B cell (primary cell): ENCODE results near the gene RWDD2A. TPM values are rescaled to one million over a fixed set of nuclear protein-coding genes. Genes with fewer than 3 reads are reported as not detected.

Experiments
- ATAC-seq: fragments of 200-7000 bp; cut with Tn5 transposase; one replicate; pipeline ENCODE4 v1.10.0; 2021; ENCODE audit warnings: low read depth, mild to moderate bottlenecking, moderate number of reproducible peaks, moderate library complexity
- CTCF ChIA-PET: fragments of 350-600 bp; sonication (Branson Sonifier 250); formaldehyde crosslinking; loops from one replicate; lab custom pipeline; 2021; ENCODE audit warnings: antibody characterized with exemption, inconsistent platforms; lab: Charles Lee
- POLR2A ChIA-PET: fragments of 350-600 bp; sonication (Branson Sonifier 250); formaldehyde crosslinking; loops from one replicate; lab custom pipeline; 2021; ENCODE audit warnings: antibody characterized with exemption; lab: Charles Lee
- DNase-seq: peaks from one replicate; pipeline ENCODE4 v3.0.0; 2013
- H2AFZ ChIP-seq: 2 replicates; pipeline ENCODE4 v1.6.1; 2012; ENCODE audit warnings: mild to moderate bottlenecking, low read depth, low read length; ENCODE audit not compliant: insufficient read depth, poor library complexity, severe bottlenecking
- H3K27ac ChIP-seq, 2 donors: 1 replicate in 1 of 2; 2 replicates in 1 of 2; pipeline ENCODE4 v1.5.1; 2012 to 2013; ENCODE audit warnings: low read length in 2 of 2, mild to moderate bottlenecking in 2 of 2, moderate library complexity in 1 of 2
- H3K27me3 ChIP-seq, 4 experiments: fragments of 200-600 bp in 1 of 4; sonication (generic) in 1 of 4; replicated peaks in 1 of 4; 1 replicate in 2 of 4; 2 replicates in 2 of 4; pipeline versions ENCODE4 v1.6.1 to v1.7.0; 2013 to 2016; ENCODE audit warnings: low read length in 3 of 4, mild to moderate bottlenecking in 2 of 4, mixed read lengths in 1 of 4, moderate library complexity in 1 of 4; ENCODE audit not compliant: insufficient read depth in 4 of 4, control insufficient read depth in 3 of 4; ENCODE audit errors: control extremely low read depth in 1 of 4
- H3K36me3 ChIP-seq, 2 experiments: replicated peaks in 1 of 2; 1 replicate in 1 of 2; 2 replicates in 1 of 2; pipeline versions ENCODE4 v1.6.1 to v1.7.1; 2013; ENCODE audit warnings: low read length in 1 of 2; ENCODE audit not compliant: insufficient read depth in 2 of 2, control insufficient read depth in 1 of 2; ENCODE audit errors: control extremely low read depth in 1 of 2, extremely low read depth in 1 of 2
- H3K4me1 ChIP-seq, 2 donors: fragments of 200-600 bp in 1 of 2; sonication (generic) in 1 of 2; 1 replicate in 1 of 2; 2 replicates in 1 of 2; pipeline versions ENCODE4 v1.5.1 to v1.6.1; 2013 to 2017; ENCODE audit warnings: low read length in 2 of 2; ENCODE audit not compliant: control insufficient read depth in 2 of 2, insufficient read depth in 2 of 2
- H3K4me2 ChIP-seq: replicated peaks from 2 replicates; pipeline ENCODE3; 2012; ENCODE audit warnings: mild to moderate bottlenecking, low read depth, low read length; ENCODE audit not compliant: poor library complexity, severe bottlenecking
- H3K4me3 ChIP-seq, 5 experiments: fragments of 200-600 bp in 1 of 5; sonication (generic) in 1 of 5; 1 replicate in 3 of 5; 2 replicates in 2 of 5; pipeline versions ENCODE4 v1.5.1 to v1.7.0; 2011 to 2016; ENCODE audit warnings: low read length in 4 of 5, mild to moderate bottlenecking in 4 of 5, low read depth in 2 of 5, control low read depth in 1 of 5, moderate library complexity in 1 of 5; ENCODE audit not compliant: insufficient read depth in 1 of 5; ENCODE audit errors: control extremely low read depth in 1 of 5, extremely low read depth in 1 of 5
- H3K79me2 ChIP-seq: fragments of 200-600 bp; sonication (generic); one replicate; pipeline ENCODE4 v1.6.0; 2016; ENCODE audit warnings: low read length; ENCODE audit not compliant: control insufficient read depth, insufficient read depth
- H3K9ac ChIP-seq: fragments of 200-600 bp; sonication (generic); 2 replicates; pipeline ENCODE4 v1.6.1; 2017; ENCODE audit warnings: mild to moderate bottlenecking, low read length, moderate library complexity
- H3K9me3 ChIP-seq, 3 donors: one replicate each; pipeline versions ENCODE4 v1.6.1 to v1.7.1; 2013; ENCODE audit warnings: low read length in 2 of 3; ENCODE audit not compliant: control insufficient read depth in 2 of 3, insufficient read depth in 1 of 3; ENCODE audit errors: control extremely low read depth in 1 of 3
- H4K20me1 ChIP-seq: 2 replicates; pipeline ENCODE4 v1.6.0; 2012; ENCODE audit warnings: mild to moderate bottlenecking, low read length; ENCODE audit not compliant: insufficient read depth, control insufficient read depth, poor library complexity, severe bottlenecking
- H3K27ac Mint-ChIP-seq: one replicate; pipeline ENCODE4 v1.8.0; 2021; ENCODE audit warnings: mixed read lengths
- H3K27me3 Mint-ChIP-seq: one replicate; pipeline ENCODE4 v1.8.0; 2021; ENCODE audit warnings: mixed read lengths
- H3K4me1 Mint-ChIP-seq: one replicate; pipeline ENCODE4 v1.8.0; 2021; ENCODE audit warnings: mixed read lengths
- H3K4me3 Mint-ChIP-seq: one replicate; pipeline ENCODE4 v1.8.0; 2021; ENCODE audit warnings: mixed read lengths
- H3K9me3 Mint-ChIP-seq: one replicate; pipeline ENCODE4 v1.8.0; 2022; ENCODE audit warnings: mixed read lengths; ENCODE audit not compliant: insufficient read depth
- CTCF ChIP-seq: fragments of 200-600 bp; IDR thresholded peaks from one replicate; pipeline ENCODE4 v1.8.0; 2022; ENCODE audit warnings: antibody characterized with exemption, mild to moderate bottlenecking
- EZH2 ChIP-seq: IDR thresholded peaks from 2 replicates; pipeline ENCODE4 v1.6.1; 2012; ENCODE audit warnings: borderline replicate concordance, low read depth, mild to moderate bottlenecking, moderate library complexity, low read length; ENCODE audit not compliant: insufficient read depth, poor library complexity, severe bottlenecking
- WGBS: methylation state at CpG from one replicate; pipeline ENCODE4 v1.1.5; 2013; ENCODE audit warnings: missing lambda C conversion rate; ENCODE audit not compliant: insufficient coverage; 5-methylcytosine and 5-hydroxymethylcytosine counted together
- intact Hi-C: fragments of 100-400 bp; cut with micrococcal nuclease; formaldehyde crosslinking; loops from one replicate; pipeline ENCODE4 v1.10.0; 2022
- polyA plus RNA-seq: library from polyadenylated mRNA; depleted of rRNA; stranded (reverse); fragments of >200 nt; gene quantifications from 2 replicates; pipeline ENCODE4 v1.2.3, GENCODE V29; 2012
- total RNA-seq, 2 donors: library from RNA; stranded (reverse); fragments of 120-200 nt in 1 of 2; gene quantifications; 1 replicate in 1 of 2; 2 replicates in 1 of 2; pipeline versions ENCODE4 v1.2.3 to v1.2.4, GENCODE V29; 2013 to 2022

Gene RWDD2A
- total and polyA plus RNA-seq, 2 donors (not counting 1 experiment from before 2014, with no cell fraction given): 1.5 to 2.9 TPM

- no peak overlapping the region for H3K27ac ChIP-seq
- no peaks in the 10 kb centered on the region for H3K9me3 Mint-ChIP-seq
- TF ChIP-seq EZH2 (no peak), CTCF (no peak)
- H3K9ac ChIP-seq: no peak overlapping the region
- no peak overlapping the region for H2AFZ ChIP-seq
- no peaks in the 10 kb centered on the region for H3K36me3 ChIP-seq
- no peak overlapping the region for H3K4me3 Mint-ChIP-seq
- no peaks in the 10 kb centered on the region for H3K9me3 ChIP-seq
- H3K4me3 ChIP-seq: no peak overlapping the region
- no peak overlapping the region for H3K27ac Mint-ChIP-seq
- H3K4me2 ChIP-seq: no peak overlapping the region
- H3K4me1 ChIP-seq: no peaks in the 10 kb centered on the region
- ChIA-PET POLR2A (no interaction called here), CTCF (interaction anchor here (1.5 to 1.7 kb wide), 2 partner anchors 151 to 153 kb away, joined by 5 to 7 read pairs; partner anchors contain the start of genes DOP1A and UBE3D)
- no peaks in the 10 kb centered on the region for H3K4me1 Mint-ChIP-seq
- intact Hi-C loops: no loop called here
- H4K20me1 ChIP-seq: no peaks in the 10 kb centered on the region
- WGBS: no CpG with 5 or more reads among the region's 3 CpGs
- ATAC-seq: no peak
- no peaks in the 10 kb centered on the region for H3K79me2 ChIP-seq
- DNase-seq: no peak
- H3K27me3 Mint-ChIP-seq: peaks cover 11% of the 10 kb centered on the region
- peaks cover 0 to 3% (median 0%) of the 10 kb centered on the region in 4 experiments for H3K27me3 ChIP-seq
Observed at GRCh38 chr6:83218646-83219045, 25.5 kb downstream of the RWDD2A start.

- intact Hi-C loops: no loop called here
- POLR2A ChIA-PET: no interaction called here
Observed at GRCh38 chr6:83220121-83220520, 27.0 kb downstream of the RWDD2A start.

More at GRCh38 chr6:83220121-83220520, 27.0 kb downstream of the RWDD2A start:
- Mint-ChIP-seq H3K9me3 (no peaks in the 10 kb centered on the region), H3K4me1 (no peaks in the 10 kb centered on the region), H3K27ac (no peak overlapping the region), H3K4me3 (no peak overlapping the region), H3K27me3 (peaks cover 11% of the 10 kb centered on the region)
- no peaks in the 10 kb centered on the region for H3K4me1 ChIP-seq
- CTCF ChIA-PET: interaction anchor here (0.7 to 2.9 kb wide), 12 partner anchors 8 to 1001 kb away, joined by 3 to 16 read pairs (median 4); partner anchors contain the start of genes DOP1A and UBE3D
- H3K9me3 ChIP-seq: no peaks in the 10 kb centered on the region
- H3K36me3 ChIP-seq: no peaks in the 10 kb centered on the region
- H3K4me2 ChIP-seq: no peak overlapping the region
- no peak overlapping the region for H3K4me3 ChIP-seq
- no peak overlapping the region for H3K9ac ChIP-seq
- DNase-seq (no peak), ATAC-seq (no peak)
- H3K27ac ChIP-seq: no peak overlapping the region
- H4K20me1 ChIP-seq: no peaks in the 10 kb centered on the region
- H3K27me3 ChIP-seq: peaks cover 0 to 3% (median 0%) of the 10 kb centered on the region in 4 experiments
- TF ChIP-seq EZH2 (no peak), CTCF (no peak)
- no peak overlapping the region for H2AFZ ChIP-seq
- H3K79me2 ChIP-seq: no peaks in the 10 kb centered on the region
